Thyroid gland (tissue), 4 donors: ENCODE results near the gene ACOX3. TPM values are rescaled to one million over a fixed set of nuclear protein-coding genes. Genes with fewer than 3 reads are reported as not detected.

Experiments used
- DNase-seq, 2 donors: peaks; one replicate each; pipeline ENCODE4 v3.0.0-alpha.2; 2019
- H3K27ac ChIP-seq, 3 donors: fragments of 200-600 bp; sonication (generic); 1 replicate in 2 of 3; 2 replicates in 1 of 3; pipeline ENCODE4 v1.5.1; 2016 to 2019; ENCODE audit warnings: mild to moderate bottlenecking in 1 of 3, moderate library complexity in 1 of 3
- H3K27me3 ChIP-seq: fragments of 200-600 bp; sonication (generic); one replicate; pipeline ENCODE4 v1.5.1; 2019
- H3K36me3 ChIP-seq, 2 donors: fragments of 200-600 bp; sonication (generic); one replicate each; pipeline ENCODE4 v1.5.1; 2016 to 2019
- H3K4me1 ChIP-seq, 2 donors: fragments of 200-600 bp; sonication (generic); one replicate each; pipeline ENCODE4 v1.5.1; 2017 to 2019
- H3K4me3 ChIP-seq, 3 donors: fragments of 200-600 bp; sonication (generic); replicated peaks in 1 of 3; 1 replicate in 2 of 3; 2 replicates in 1 of 3; pipeline ENCODE4 v1.5.1; 2016; ENCODE audit warnings: mild to moderate bottlenecking in 1 of 3
- H3K9me3 ChIP-seq: fragments of 200-600 bp; sonication (generic); one replicate; pipeline ENCODE4 v1.5.1; 2017
- CTCF ChIP-seq, 6 experiments: fragments of 200-600 bp in 3 of 6; fragments of 450-650 bp in 3 of 6; sonication (generic) in 3 of 6; IDR thresholded peaks; one replicate each; pipeline ENCODE4 v1.5.1; 2016 to 2019; ENCODE audit warnings: antibody characterized with exemption in 6 of 6, mild to moderate bottlenecking in 2 of 6, inconsistent platforms in 1 of 6, moderate library complexity in 1 of 6
- POLR2A ChIP-seq, 2 donors: fragments of 450-650 bp; IDR thresholded peaks; one replicate each; pipeline ENCODE4 v1.6.1; 2017; ENCODE audit warnings: antibody characterized with exemption in 2 of 2, mild to moderate bottlenecking in 2 of 2, moderate library complexity in 1 of 2
- WGBS, 2 donors: methylation state at CpG; one replicate each; pipeline ENCODE4 v1.1.5; 2017; 5-methylcytosine and 5-hydroxymethylcytosine counted together
- intact Hi-C: fragments of 100-400 bp; cut with DNase I; formaldehyde crosslinking; loops from one replicate; pipeline ENCODE4 v1.15.1; 2023
- total RNA-seq, 4 donors: library from RNA; depleted of rRNA; stranded (reverse); fragments of >200 nt; gene quantifications; one replicate each; pipeline ENCODE4 v1.2.3, GENCODE V29; 2016

The ACOX3 gene
- total RNA-seq, 4 donors from 2014 or later = 28.2 to 61.8 (median 47.7) TPM

DNA sequence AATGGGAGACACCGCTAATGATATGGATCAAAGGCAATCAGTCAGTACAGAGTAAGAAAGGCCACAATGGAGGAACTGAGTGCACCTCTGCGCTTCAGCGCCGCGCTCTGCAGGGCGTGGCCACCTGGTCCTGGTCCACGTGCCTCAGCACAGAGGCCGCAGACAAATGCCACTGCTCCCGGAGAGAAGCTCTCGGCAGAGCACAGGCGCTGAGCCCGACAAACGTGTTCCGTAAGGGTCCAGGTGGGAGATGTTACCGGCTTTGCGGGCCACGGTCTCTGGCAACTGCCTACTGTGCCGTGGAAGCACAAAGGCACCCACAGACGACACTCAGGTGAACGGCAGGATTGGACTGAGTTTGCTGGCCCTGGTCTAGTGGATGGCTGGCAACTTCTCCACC lies 68.9 kb downstream of the ACOX3 start:
- no peak for TF ChIP-seq CTCF (IDR thresholded peaks at IDR 0.05)
- TF ChIP-seq POLR2A (IDR thresholded peaks at IDR 0.05) = no peak
- peak overlapping the region; percentile 49 to 78 (median 76) for H3K27ac ChIP-seq
- H3K4me1 ChIP-seq = peaks cover 34 to 39% of the 10 kb centered on the region in 2 donors
- intact Hi-C loops = no loop called here
- H3K36me3 ChIP-seq = no peaks in the 10 kb centered on the region
- 97 to 98% methylated on average over 13 to 20 of the region's 20 CpGs for WGBS, 2 donors
- H3K27me3 ChIP-seq = no peaks in the 10 kb centered on the region
- no peak for DNase-seq
- no peak overlapping the region for H3K4me3 ChIP-seq
- no peaks in the 10 kb centered on the region for H3K9me3 ChIP-seq

- Histone ChIP-seq H3K4me1 (peaks cover 38 to 44% of the 10 kb centered on the region in 2 donors), H3K27ac (peak overlapping the region; percentile 50 to 78 (median 76)), H3K27me3 (no peaks in the 10 kb centered on the region), H3K4me3 (no peak overlapping the region), H3K9me3 (no peaks in the 10 kb centered on the region), H3K36me3 (no peaks in the 10 kb centered on the region)
- peak in 1 of 2 donors; percentile 7 for TF ChIP-seq POLR2A (IDR thresholded peaks at IDR 0.05)
- TF ChIP-seq CTCF (IDR thresholded peaks at IDR 0.05) = no peak
- intact Hi-C loops = no loop called here
- DNase-seq = peak; percentile 96
- whole genome bisulfite sequencing, 2 donors = 53 to 59% methylated on average over 24 of the region's 24 CpGs
Measured at GRCh38 chr4:8370835-8371595, 69.5 kb downstream of the ACOX3 start.

DNA sequence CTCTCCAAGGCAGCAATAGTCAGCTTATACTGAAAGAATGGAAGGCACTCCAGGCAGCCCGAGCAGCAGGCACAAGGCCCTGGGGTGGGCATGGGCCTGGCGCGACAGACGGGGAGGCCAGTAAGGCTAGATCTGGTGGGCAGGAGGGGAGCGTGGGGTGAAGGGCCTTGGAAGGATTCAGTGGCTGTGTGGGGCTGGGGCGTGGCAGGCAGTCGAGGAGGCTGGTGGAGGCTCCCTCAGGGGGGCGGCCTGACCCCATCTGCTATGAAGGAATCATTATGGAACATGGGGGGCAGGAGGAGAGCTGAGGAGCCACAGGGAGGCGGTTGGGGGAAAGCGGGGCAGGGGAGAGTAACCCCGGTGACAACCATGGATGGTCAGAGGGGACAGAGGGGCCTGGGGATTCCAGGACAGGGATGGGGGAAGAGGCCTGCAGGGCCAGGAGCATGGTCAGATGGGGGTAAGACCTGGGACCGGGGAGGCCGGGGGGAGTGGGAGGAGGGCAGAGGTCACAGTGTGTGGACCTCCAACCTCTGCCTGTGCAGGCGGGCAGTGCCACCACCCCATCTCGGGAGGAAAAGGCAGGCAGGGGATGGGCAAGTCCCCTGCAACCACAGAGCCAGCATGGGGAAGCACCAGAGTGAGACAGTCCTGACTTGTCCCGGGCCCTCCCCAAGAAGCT lies 70.3 kb downstream of the ACOX3 start:
- Histone ChIP-seq H3K36me3 (no peaks in the 10 kb centered on the region), H3K27me3 (no peaks in the 10 kb centered on the region), H3K27ac (peak overlapping the region; percentile 50 to 78 (median 76)), H3K4me3 (no peak overlapping the region), H3K4me1 (peaks cover 45 to 52% of the 10 kb centered on the region in 2 donors), H3K9me3 (no peaks in the 10 kb centered on the region)
- intact Hi-C loops = no loop called here
- 92 to 97% methylated on average over 16 of the region's 16 CpGs for WGBS, 2 donors
- no peak for DNase-seq
- TF ChIP-seq POLR2A (IDR thresholded peaks at IDR 0.05) (no peak), CTCF (IDR thresholded peaks at IDR 0.05) (no peak)

- TF ChIP-seq CTCF (IDR thresholded peaks at IDR 0.05) (no peak), POLR2A (IDR thresholded peaks at IDR 0.05) (no peak)
- no peaks in the 10 kb centered on the region for H3K36me3 ChIP-seq
- no peak for DNase-seq
- peaks cover 52 to 58% of the 10 kb centered on the region in 2 donors for H3K4me1 ChIP-seq
- 88 to 90% methylated on average over 7 to 8 of the region's 13 CpGs for WGBS, 2 donors
- intact Hi-C loops = no loop called here
- H3K27me3 ChIP-seq = no peaks in the 10 kb centered on the region
- H3K27ac ChIP-seq = peak overlapping the region in 2 of 3 donors; percentile 63 to 76
- H3K9me3 ChIP-seq = no peaks in the 10 kb centered on the region
- H3K4me3 ChIP-seq = no peak overlapping the region
Measured at GRCh38 chr4:8369426-8370105, 71.0 kb downstream of the ACOX3 start.
